GM23338 (cell line): ENCODE results near the gene SBF1. TPM values are rescaled to one million over a fixed set of nuclear protein-coding genes. Genes with fewer than 3 reads are reported as not detected.
"Not testable (repeated sequence)": the region's sequence is repeated elsewhere in the genome, so short reads cannot be mapped to it uniquely, and the experiment has no call there.

Experiments
- ATAC-seq: fragments of 200-7000 bp; cut with Tn5 transposase; 3 replicates; pipeline ENCODE4 v1.9.1; 2020
- DNase-seq: peaks from one replicate; pipeline ENCODE4 v3.0.0-alpha.2; 2015; ENCODE audit warnings: low spot score
- H2AFZ ChIP-seq: fragments of 200-600 bp; sonication (generic); 2 replicates; pipeline ENCODE4 v1.8.0; 2016; ENCODE audit warnings: antibody characterized with exemption, mild to moderate bottlenecking, moderate library complexity
- H3F3A ChIP-seq: fragments of 200-600 bp; sonication (generic); replicated peaks from 2 replicates; pipeline ENCODE4 v1.8.0; 2017; ENCODE audit warnings: antibody characterized with exemption, mixed run types, low read depth
- H3K27ac ChIP-seq: fragments of 200-600 bp; sonication (generic); 2 replicates; pipeline ENCODE4 v1.6.1; 2016; ENCODE audit warnings: low read depth
- H3K27me3 ChIP-seq: fragments of 200-600 bp; sonication (generic); 2 replicates; pipeline ENCODE4 v1.8.0; 2016; ENCODE audit warnings: mild to moderate bottlenecking, mixed run types, moderate library complexity; ENCODE audit not compliant: insufficient read depth
- H3K36me3 ChIP-seq: fragments of 200-600 bp; sonication (generic); 2 replicates; pipeline ENCODE4 v1.8.0; 2016; ENCODE audit warnings: mild to moderate bottlenecking; ENCODE audit not compliant: insufficient read depth
- H3K4me1 ChIP-seq: fragments of 200-600 bp; sonication (generic); 2 replicates; pipeline ENCODE4 v1.8.0; 2016; ENCODE audit warnings: mild to moderate bottlenecking, moderate library complexity; ENCODE audit not compliant: insufficient read depth
- H3K4me2 ChIP-seq: fragments of 200-600 bp; sonication (generic); 2 replicates; pipeline ENCODE4 v1.7.1; 2017; ENCODE audit warnings: mixed run types
- H3K4me3 ChIP-seq: fragments of 200-600 bp; sonication (generic); 2 replicates; pipeline ENCODE4 v1.6.1; 2016; ENCODE audit warnings: mixed run types
- H3K79me2 ChIP-seq: fragments of 200-600 bp; sonication (generic); replicated peaks from 2 replicates; pipeline ENCODE4 v1.8.0; 2017; ENCODE audit warnings: mild to moderate bottlenecking; ENCODE audit not compliant: insufficient read depth
- H3K9me2 ChIP-seq: fragments of 200-600 bp; sonication (generic); 2 replicates; pipeline ENCODE4 v1.8.0; 2017; ENCODE audit not compliant: insufficient read depth
- H4K20me1 ChIP-seq: fragments of 200-600 bp; sonication (generic); replicated peaks from 2 replicates; pipeline ENCODE4 v1.8.0; 2017; ENCODE audit warnings: mild to moderate bottlenecking; ENCODE audit not compliant: insufficient read depth
- H3K27ac Mint-ChIP-seq: 2 replicates; pipeline ENCODE4 v1.8.0; 2020; ENCODE audit warnings: inconsistent platforms, mild to moderate bottlenecking, moderate library complexity, mixed read lengths
- H3K27me3 Mint-ChIP-seq: 3 replicates; pipeline ENCODE4 v1.8.0; 2022; ENCODE audit warnings: low read depth, mild to moderate bottlenecking, moderate library complexity, mixed read lengths, inconsistent platforms; ENCODE audit not compliant: insufficient read depth, poor library complexity
- H3K36me3 Mint-ChIP-seq: 3 replicates; pipeline ENCODE4 v1.8.0; 2021; ENCODE audit warnings: low read depth, mild to moderate bottlenecking, inconsistent platforms, moderate library complexity, mixed read lengths
- H3K4me1 Mint-ChIP-seq: 3 replicates; pipeline ENCODE4 v1.8.0; 2020; ENCODE audit warnings: mild to moderate bottlenecking, inconsistent platforms, mixed read lengths
- H3K4me3 Mint-ChIP-seq: 3 replicates; pipeline ENCODE4 v1.8.0; 2021; ENCODE audit warnings: moderate library complexity, mild to moderate bottlenecking, inconsistent platforms, mixed read lengths
- H3K9me3 Mint-ChIP-seq: 3 replicates; pipeline ENCODE4 v1.8.0; 2020; ENCODE audit warnings: moderate library complexity, mild to moderate bottlenecking, inconsistent platforms, mixed read lengths
- CREB1 ChIP-seq: fragments of 250-450 bp; sonication (Bioruptor Pico); IDR thresholded peaks from 2 replicates; pipeline ENCODE4 v1.5.0; 2020; ENCODE audit warnings: low read depth, mild to moderate bottlenecking, moderate library complexity
- CTCF ChIP-seq, 2 experiments: fragments of 200-600 bp in 1 of 2; sonication (generic) in 1 of 2; conservative IDR thresholded peaks; 2 replicates each; pipeline versions ENCODE4 v1.5.1 to v1.6.1; 2016 to 2017; ENCODE audit warnings: antibody characterized with exemption in 2 of 2, low read depth in 2 of 2, mild to moderate bottlenecking in 2 of 2, moderate library complexity in 1 of 2
- EZH2 ChIP-seq: fragments of 200-600 bp; sonication (generic); IDR thresholded peaks from one replicate; pipeline ENCODE4 v1.8.0; 2017; ENCODE audit warnings: antibody characterized with exemption, mild to moderate bottlenecking, low read depth; ENCODE audit not compliant: unreplicated experiment
- EZH2phosphoT487 ChIP-seq: fragments of 200-600 bp; sonication (generic); IDR thresholded peaks from one replicate; pipeline ENCODE4 v1.8.1; 2018; ENCODE audit warnings: antibody characterized with exemption; ENCODE audit not compliant: unreplicated experiment
- JUNB ChIP-seq: IDR thresholded peaks from one replicate; pipeline ENCODE4 v1.6.1; 2016; ENCODE audit warnings: antibody characterized with exemption; ENCODE audit not compliant: unreplicated experiment
- NANOG ChIP-seq: IDR thresholded peaks from 2 replicates; pipeline ENCODE4 v1.6.1; 2016; ENCODE audit warnings: antibody characterized with exemption, borderline replicate concordance
- POLR2AphosphoS5 ChIP-seq: IDR thresholded peaks from 2 replicates; pipeline ENCODE4 v1.6.1; 2016; ENCODE audit warnings: antibody characterized with exemption, low read depth
- STAT1 ChIP-seq: IDR thresholded peaks from one replicate; pipeline ENCODE4 v1.6.1; 2016; ENCODE audit warnings: antibody characterized with exemption; ENCODE audit not compliant: unreplicated experiment
- ZNF331 ChIP-seq: fragments of 250-450 bp; sonication (Bioruptor Pico); IDR thresholded peaks from 2 replicates; pipeline ENCODE4 v1.5.0; 2020; ENCODE audit warnings: low read depth, mild to moderate bottlenecking, moderate library complexity
- polyA plus RNA-seq: library from polyadenylated mRNA; unstranded; fragments of >200 nt; fragmentation: Nextera tagmentation; extraction: Ambion mirVana; gene quantifications from 2 replicates; pipeline ENCODE4 v1.2.1, GENCODE V29; 2016
- total RNA-seq: library from RNA; depleted of rRNA; stranded (reverse); fragments of >200 nt; shearing (Covaris generic); gene quantifications from 2 replicates; pipeline ENCODE4 v1.2.3, GENCODE V29; 2014
- TF ChIP-seq, protein P1 (sequence below): IDR thresholded peaks from 2 replicates; pipeline ENCODE4 v1.6.1; 2016; ENCODE audit warnings: antibody characterized with exemption
- TF ChIP-seq, protein P2 (sequence below): fragments of 250-450 bp; sonication (Bioruptor Pico); IDR thresholded peaks from 2 replicates; pipeline ENCODE4 v1.5.0; 2020; ENCODE audit warnings: mild to moderate bottlenecking, moderate library complexity

The SBF1 gene
- total and polyA plus RNA-seq, 2 experiments from 2014 or later: 26.5 to 85.4 TPM

- H3K27ac ChIP-seq: peak overlapping the region; percentile 59; the same call in 1 of the 2 replicates
- ATAC-seq (peak; percentile 20; the same call in 2 of the 3 replicates), DNase-seq (no peak)
- no peak overlapping the region for H2AFZ ChIP-seq
- 0 out of 2 replicates have a peak, but pooled peaks cover 2% of the 10 kb centered on the region for H3K79me2 ChIP-seq
- H3K27me3 ChIP-seq: no peaks in the 10 kb centered on the region
- peaks cover 5% of the 10 kb centered on the region; the same call in 1 of the 2 replicates for H4K20me1 ChIP-seq
- peaks cover 9% of the 10 kb centered on the region; the same call in 1 of the 2 replicates for H3F3A ChIP-seq
- H3K9me3 Mint-ChIP-seq: no peaks in the 10 kb centered on the region
- peaks cover 19% of the 10 kb centered on the region for H3K4me1 Mint-ChIP-seq
- no peaks in the 10 kb centered on the region for H3K9me2 ChIP-seq
- no peaks in the 10 kb centered on the region for H3K36me3 ChIP-seq
- H3K4me3 ChIP-seq: no peak overlapping the region
- peaks cover 7% of the 10 kb centered on the region for H3K36me3 Mint-ChIP-seq
- TF ChIP-seq STAT1: no peak
- no peak for TF ChIP-seq JUNB
- no peak for TF ChIP-seq CREB1 (CRISPR knock-in tag)
- no peak for TF ChIP-seq POLR2AphosphoS5
- no peak for TF ChIP-seq ZNF331 (CRISPR knock-in tag)
- TF ChIP-seq, protein P1, sequence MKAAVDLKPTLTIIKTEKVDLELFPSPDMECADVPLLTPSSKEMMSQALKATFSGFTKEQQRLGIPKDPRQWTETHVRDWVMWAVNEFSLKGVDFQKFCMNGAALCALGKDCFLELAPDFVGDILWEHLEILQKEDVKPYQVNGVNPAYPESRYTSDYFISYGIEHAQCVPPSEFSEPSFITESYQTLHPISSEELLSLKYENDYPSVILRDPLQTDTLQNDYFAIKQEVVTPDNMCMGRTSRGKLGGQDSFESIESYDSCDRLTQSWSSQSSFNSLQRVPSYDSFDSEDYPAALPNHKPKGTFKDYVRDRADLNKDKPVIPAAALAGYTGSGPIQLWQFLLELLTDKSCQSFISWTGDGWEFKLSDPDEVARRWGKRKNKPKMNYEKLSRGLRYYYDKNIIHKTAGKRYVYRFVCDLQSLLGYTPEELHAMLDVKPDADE: no peak
- TF ChIP-seq EZH2: no peak
- TF ChIP-seq EZH2phosphoT487: no peak
- TF ChIP-seq NANOG: no peak
- TF ChIP-seq, protein P2, sequence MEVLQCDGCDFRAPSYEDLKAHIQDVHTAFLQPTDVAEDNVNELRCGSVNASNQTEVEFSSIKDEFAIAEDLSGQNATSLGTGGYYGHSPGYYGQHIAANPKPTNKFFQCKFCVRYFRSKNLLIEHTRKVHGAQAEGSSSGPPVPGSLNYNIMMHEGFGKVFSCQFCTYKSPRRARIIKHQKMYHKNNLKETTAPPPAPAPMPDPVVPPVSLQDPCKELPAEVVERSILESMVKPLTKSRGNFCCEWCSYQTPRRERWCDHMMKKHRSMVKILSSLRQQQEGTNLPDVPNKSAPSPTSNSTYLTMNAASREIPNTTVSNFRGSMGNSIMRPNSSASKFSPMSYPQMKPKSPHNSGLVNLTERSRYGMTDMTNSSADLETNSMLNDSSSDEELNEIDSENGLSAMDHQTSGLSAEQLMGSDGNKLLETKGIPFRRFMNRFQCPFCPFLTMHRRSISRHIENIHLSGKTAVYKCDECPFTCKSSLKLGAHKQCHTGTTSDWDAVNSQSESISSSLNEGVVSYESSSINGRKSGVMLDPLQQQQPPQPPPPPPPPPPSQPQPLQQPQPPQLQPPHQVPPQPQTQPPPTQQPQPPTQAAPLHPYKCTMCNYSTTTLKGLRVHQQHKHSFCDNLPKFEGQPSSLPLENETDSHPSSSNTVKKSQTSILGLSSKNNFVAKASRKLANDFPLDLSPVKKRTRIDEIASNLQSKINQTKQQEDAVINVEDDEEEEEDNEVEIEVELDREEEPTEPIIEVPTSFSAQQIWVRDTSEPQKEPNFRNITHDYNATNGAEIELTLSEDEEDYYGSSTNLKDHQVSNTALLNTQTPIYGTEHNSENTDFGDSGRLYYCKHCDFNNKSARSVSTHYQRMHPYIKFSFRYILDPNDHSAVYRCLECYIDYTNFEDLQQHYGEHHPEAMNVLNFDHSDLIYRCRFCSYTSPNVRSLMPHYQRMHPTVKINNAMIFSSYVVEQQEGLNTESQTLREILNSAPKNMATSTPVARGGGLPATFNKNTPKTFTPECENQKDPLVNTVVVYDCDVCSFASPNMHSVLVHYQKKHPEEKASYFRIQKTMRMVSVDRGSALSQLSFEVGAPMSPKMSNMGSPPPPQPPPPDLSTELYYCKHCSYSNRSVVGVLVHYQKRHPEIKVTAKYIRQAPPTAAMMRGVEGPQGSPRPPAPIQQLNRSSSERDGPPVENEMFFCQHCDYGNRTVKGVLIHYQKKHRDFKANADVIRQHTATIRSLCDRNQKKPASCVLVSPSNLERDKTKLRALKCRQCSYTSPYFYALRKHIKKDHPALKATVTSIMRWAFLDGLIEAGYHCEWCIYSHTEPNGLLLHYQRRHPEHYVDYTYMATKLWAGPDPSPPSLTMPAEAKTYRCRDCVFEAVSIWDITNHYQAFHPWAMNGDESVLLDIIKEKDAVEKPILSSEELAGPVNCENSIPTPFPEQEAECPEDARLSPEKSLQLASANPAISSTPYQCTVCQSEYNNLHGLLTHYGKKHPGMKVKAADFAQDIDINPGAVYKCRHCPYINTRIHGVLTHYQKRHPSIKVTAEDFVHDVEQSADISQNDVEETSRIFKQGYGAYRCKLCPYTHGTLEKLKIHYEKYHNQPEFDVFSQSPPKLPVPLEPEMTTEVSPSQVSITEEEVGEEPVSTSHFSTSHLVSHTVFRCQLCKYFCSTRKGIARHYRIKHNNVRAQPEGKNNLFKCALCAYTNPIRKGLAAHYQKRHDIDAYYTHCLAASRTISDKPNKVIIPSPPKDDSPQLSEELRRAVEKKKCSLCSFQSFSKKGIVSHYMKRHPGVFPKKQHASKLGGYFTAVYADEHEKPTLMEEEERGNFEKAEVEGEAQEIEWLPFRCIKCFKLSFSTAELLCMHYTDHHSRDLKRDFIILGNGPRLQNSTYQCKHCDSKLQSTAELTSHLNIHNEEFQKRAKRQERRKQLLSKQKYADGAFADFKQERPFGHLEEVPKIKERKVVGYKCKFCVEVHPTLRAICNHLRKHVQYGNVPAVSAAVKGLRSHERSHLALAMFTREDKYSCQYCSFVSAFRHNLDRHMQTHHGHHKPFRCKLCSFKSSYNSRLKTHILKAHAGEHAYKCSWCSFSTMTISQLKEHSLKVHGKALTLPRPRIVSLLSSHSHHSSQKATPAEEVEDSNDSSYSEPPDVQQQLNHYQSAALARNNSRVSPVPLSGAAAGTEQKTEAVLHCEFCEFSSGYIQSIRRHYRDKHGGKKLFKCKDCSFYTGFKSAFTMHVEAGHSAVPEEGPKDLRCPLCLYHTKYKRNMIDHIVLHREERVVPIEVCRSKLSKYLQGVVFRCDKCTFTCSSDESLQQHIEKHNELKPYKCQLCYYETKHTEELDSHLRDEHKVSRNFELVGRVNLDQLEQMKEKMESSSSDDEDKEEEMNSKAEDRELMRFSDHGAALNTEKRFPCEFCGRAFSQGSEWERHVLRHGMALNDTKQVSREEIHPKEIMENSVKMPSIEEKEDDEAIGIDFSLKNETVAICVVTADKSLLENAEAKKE: no peak
- no peak for TF ChIP-seq CTCF (conservative IDR thresholded peaks at IDR 0.05; ENCODE audit: low read depth in 2 of 2)
- H3K4me1 ChIP-seq: 0 out of 2 replicates have a peak, but pooled peaks cover 6% of the 10 kb centered on the region
- H3K27me3 Mint-ChIP-seq: peaks cover 7% of the 10 kb centered on the region
- no peak overlapping the region for H3K4me3 Mint-ChIP-seq
- peak overlapping the region; percentile 92 for H3K27ac Mint-ChIP-seq
- no peak overlapping the region for H3K4me2 ChIP-seq
These were observed 75.8 kb downstream of the SBF1 start for GRCh38 chr22:50398831-50399648.

- Mint-ChIP-seq H3K4me1 (peaks cover 19% of the 10 kb centered on the region), H3K36me3 (peaks cover 12% of the 10 kb centered on the region), H3K27ac (peak overlapping the region; percentile 25; the same call in 1 of the 2 replicates)
- not testable (repeated sequence) for H3K9me2 ChIP-seq, H3K4me2 ChIP-seq, ATAC-seq, H3K79me2 ChIP-seq, H3K9me3 Mint-ChIP-seq, H3K4me3 Mint-ChIP-seq, H3K27me3 ChIP-seq, H3K27me3 Mint-ChIP-seq, H2AFZ ChIP-seq, H3K4me3 ChIP-seq, H3F3A ChIP-seq, H4K20me1 ChIP-seq, DNase-seq, H3K36me3 ChIP-seq, H3K4me1 ChIP-seq
- 0 out of 2 replicates have a peak overlapping the region, but pooled peaks have one; percentile 48 for H3K27ac ChIP-seq
These were observed 77.3 kb downstream of the SBF1 start for GRCh38 chr22:50397371-50398060.
